GM18873 (cell line): Measurements from ENCODE around the gene ABCA6.

ENCODE experiments used
- ATAC-seq: cut with Tn5 transposase; IDR thresholded peaks from one replicate; pipeline ENCODE4 v1.9.1; 2021; ENCODE audit warnings: mild to moderate bottlenecking, moderate library complexity, moderate number of reproducible peaks; ENCODE audit not compliant: unreplicated experiment, low FRiP score

ABCA6 gene

DNA sequence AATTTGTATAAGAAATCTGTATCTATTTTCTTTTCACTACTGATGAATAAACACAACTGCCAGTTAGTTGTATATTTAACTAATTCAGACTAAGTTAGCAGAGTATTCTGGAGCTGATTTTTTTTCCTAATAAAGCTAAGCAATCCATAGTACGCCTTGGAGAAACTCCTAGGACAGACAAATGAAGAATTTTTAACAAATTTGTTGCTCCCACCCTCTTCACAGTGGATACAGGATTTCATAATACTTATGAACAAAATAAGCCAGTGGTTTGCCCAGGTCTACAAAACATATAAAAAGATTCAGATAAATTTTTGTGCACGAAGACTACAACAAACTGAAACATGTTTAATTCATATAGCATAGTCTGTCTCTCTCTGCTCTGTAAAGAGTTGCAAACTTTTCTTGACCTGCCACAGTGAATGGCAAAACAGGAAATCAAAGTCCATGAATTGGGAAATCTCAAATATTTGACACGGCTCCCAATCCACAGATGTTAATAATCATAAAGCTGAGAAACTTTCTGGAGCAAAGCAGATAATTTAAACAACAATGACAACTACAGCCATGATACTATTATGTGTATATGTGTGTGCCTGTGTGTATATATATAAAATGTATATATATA lies 594 bp upstream of the ABCA6 start:
- no peak for ATAC-seq

DNA sequence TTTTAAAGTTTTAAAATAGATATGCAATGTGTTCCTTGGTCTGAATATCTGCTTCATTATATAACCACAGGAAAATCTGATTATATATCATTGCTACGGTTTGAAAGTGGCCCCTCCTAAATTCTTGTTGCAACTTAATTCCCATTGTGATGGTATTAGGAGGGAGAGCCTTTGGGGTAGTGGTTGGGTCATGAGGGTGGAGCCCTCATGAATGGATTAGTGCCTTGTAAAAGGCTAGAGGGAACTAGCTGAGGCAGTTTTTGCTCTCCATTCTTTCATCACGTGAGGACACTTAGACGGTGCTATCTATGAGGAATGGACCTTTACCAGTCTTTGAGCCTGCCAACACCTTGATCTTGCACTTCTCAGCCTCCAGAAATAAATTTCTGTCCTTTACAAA lies 7.6 kb downstream of the ABCA6 start:
- no peak for ATAC-seq

DNA sequence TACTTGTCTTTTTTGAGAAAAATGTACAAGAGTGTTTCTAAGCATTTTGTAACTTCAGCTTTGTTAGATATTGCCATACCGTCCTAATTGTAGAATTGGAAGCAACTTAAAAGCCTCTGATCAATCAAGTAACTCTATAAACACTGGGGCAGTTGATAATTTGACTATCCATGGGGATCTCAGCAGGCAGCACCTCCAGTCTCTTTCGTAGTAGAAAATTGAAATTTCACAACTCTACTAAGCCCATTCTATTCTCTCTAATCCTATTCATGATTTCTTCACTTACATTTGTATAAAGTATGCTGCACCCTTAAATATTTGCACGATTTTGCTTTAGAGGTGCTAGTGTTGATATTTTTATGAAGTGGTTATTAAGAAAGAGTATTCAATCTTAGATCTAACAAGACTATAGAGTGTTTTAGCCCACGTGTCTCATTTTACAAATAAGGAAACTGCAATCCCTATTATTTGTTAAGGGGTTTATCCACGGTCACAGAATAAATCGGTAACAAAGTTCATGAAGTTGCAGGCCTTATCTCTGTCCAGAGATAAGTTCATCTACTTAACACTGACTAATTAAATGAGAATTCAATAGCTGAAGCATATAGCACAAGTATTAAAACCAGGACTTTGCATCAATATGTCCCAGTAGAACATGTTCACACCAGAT lies 10.9 kb downstream of the ABCA6 start:
- no peak for ATAC-seq

DNA sequence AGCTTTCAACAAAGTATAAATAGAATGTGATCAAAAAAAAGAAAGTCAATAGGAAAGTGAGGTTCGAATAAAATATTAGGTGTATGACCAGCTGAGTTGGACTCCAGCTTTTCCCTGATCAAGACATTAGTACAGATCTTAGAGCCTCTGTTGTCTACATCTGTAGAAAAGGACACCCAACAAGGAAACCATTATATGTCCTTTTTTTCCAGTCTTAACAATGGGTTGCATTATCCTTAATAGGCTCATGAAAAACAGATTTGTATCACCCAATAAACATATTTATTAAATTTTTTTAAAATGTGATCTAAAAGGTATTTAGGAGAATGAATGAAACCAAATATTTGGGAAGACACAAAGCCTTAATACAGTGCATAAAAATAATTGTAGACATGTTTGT lies 18.1 kb downstream of the ABCA6 start:
- ATAC-seq = no peak

DNA sequence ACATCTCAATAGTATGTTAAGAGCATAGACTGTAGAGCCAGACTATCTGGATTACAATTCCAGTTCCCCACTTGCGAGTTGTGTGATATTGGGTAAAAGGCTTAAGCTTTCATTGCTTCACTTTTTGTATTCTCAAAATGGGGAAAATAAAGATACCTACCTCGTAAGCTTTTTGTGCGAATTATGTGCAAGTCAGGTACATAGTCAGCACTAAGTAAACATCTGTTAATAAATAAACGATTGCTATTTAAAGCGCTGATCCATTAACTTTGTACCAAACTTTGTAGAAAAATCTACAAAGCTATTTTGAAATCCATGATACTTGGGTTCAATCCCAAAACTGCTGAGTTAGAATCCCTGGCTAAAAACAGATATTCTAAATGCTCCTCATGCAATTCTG lies 19.6 kb downstream of the ABCA6 start:
- no peak for ATAC-seq

DNA sequence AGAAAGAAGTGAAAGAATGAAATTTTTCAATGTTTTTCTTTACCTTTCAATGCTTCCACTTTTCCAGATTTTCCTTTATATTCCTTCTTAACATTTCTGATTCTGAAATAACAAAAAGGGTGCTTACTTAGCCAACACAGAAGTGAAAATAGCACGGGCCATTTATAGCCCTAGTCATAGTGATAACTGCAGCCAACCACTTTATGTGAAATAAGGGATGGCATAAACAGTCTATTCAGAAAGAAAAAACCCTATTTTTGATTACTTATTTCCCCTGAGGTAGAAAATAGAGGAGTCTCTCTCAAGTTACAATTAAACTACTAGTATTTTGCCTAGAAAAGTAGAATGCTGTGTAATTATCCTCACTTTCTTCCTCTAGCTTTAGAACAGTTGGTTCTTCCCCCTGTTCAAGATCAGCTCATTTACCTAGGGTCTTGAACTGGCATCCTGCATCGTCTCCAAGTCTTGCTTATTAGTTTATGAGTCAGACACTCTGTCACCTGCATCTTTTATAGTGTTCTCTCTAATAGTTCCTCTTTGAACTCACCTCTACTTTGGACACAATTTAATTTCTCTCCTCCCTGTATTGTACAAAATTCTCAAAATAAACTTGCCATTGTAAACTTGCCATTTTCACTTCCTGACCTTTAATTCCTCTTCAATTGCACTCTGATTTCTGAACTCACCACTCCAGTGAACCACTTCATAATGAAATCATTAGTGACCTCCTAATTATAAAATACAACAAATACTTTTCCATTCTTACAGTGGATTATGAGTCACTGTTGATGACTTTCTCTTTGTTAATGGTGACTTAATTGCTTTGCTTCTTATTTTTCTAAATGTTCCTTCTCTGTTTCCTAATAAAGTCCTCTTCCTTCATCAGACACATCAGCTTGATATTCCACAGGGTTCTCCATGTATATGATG lies 23.6 kb downstream of the ABCA6 start:
- ATAC-seq = peak; percentile 42

DNA sequence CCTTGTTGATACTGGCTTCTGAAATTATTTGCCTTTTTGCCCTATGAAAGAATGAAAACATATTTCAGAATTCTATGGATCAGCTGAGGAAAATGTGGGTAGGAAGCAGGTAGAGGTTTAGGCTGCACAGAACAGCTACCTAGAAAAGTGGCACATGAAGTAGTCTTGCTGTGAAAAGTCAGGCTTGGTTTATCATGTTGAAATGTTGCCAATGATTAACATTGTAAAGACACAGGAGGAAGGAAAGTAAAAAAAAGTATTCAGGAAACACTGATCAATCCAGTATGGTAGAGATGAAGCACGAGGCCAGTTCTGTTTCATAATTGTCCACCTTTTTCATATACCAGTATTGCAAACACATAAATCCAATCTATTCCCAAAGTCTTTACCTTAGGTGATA lies 29.9 kb downstream of the ABCA6 start:
- ATAC-seq = no peak

DNA sequence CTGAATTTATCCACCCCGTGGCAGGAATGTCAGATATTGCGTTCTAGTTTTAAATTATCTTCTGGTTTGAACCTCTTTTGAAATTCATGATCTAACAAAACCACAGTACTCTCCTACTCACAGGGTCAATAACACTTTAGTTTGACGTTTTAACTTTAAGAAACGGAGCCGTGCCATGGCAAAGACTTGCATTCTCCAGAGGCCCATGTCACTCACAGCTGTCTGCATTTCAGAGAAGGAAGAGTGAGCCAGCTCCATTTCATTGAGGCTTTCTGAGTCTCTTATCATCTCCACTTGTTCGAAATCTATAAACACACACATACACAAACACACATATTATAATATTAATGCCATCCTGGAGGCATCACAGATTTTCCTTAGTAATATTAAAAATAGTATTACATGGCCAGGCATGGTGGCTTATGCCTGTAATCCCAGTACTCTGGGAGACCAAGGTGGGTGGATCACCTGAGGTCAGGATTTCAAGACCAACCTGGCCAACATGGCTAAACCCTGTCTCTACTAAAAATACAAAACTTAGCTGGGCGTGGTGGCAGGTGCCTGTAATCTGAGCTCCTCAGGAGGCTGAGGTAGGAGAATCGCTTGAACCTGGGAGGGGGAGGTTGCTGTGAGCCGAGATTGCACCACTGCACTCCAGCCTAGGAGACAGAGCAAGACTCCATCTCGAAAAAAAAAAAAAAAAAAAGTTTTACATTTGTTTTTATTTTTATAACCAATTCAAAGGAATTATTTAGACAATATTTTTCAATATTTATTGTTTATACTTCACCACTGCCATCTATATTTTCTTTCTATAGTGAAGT lies 35.6 kb downstream of the ABCA6 start:
- no peak for ATAC-seq

DNA sequence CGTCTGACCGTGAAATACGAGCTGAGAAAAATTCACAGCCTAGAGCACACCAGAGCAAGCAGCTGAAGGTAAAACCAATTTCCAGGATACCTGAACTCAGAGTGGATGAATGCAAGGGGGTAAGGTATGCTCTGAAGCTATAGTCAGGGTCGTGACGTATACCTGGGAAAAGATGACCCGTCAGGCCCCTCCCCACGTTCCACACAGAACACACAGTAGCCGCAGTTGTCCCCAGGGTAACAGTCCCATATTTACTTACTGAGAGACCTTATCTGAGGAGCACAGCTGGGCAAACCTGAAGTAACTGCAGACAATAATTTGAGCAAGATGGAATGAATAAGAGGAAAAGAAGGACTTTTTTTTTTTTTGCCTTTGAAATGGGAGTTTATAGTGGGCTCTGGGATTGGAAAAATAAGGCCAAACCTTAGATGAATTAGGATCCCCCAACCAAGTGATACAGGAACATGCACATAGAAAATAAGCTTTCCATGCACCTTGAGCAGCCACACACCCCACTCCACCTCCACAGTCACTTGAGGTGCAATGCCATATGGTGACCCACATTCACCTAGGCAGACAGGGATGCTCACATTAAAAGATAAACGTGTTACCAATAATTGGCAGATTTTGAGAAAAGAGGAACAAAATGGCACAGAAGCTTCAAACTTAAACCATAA lies 38.0 kb downstream of the ABCA6 start:
- no peak for ATAC-seq

DNA sequence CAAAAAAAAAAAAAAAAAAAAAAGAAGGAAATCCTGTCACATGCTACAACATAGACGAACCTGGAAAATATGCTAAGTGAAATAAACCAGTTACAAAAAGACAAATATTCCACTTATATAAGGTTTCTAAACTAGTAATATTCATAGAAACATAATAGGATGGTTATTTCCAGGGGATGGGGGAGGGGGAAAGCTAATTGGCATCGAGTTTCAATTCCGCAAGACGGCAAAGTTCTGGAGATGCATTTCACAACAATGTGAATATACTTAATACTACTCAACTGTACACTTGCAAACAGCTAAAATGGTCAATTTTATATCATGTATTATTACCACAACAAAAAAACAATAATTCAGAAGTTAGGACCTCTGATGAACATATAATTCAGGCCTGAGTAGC lies 43.1 kb downstream of the ABCA6 start:
- no peak for ATAC-seq

DNA sequence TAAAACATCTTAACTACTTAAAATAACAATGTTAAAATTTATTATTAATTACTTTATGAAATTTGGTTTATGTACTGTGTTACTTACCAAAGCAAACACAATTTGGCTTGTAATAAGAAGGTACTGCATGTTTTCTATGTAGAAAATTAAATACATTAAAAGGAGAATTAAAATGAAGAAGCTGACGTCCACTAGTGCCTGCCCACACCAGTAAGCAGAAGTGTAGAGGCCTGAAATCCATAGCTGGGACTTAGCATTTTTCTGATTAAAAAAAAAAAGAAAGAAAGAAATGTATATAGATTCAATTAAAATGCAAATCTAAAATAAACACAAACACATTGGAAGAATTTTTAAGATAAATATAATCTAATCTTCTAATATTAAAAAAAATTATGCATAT lies 45.2 kb downstream of the ABCA6 start:
- no peak for ATAC-seq

DNA sequence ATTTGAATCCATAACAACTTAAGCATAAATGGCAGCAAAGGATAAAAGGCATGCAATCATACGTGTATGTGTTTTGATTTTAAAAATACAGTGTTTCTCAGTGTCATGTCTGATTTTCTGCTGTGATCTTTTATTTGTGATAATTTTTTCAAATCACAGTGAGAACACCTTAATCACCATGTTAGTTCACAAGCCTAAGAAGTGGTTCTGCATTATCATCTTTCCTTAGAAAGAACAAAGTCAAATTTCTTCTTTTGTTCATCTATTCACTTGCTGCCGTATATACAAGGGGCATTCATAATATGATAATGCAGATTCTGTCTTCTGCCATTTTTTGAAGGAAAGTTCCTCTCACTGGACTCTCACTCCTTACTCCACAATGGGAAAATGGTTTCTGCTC lies 47.7 kb downstream of the ABCA6 start:
- ATAC-seq = no peak

DNA sequence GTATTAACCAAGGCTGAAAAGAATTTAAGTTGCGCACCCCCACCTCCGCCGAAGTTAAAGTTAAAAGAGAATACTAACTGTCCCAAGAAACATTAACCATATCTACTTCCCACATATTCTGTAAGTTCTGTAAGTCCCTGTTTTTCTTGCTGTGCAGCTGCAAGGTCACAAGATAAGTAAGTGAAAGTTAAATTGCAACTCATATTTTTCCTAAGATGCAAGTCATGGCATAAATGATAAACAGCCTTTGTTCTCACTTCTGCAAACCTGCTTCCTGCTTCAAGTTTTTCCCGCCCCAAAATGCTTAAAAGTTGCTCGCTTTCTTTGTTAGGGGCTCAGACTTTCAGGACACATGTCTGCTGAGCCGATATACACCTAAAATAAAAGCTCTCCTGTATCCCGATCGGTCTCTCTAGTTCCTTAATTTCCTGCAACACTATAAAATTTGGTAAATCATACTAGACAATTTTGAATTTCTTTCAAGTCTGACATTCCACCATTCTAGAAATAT lies 48.4 kb downstream of the ABCA6 start:
- no peak for ATAC-seq

DNA sequence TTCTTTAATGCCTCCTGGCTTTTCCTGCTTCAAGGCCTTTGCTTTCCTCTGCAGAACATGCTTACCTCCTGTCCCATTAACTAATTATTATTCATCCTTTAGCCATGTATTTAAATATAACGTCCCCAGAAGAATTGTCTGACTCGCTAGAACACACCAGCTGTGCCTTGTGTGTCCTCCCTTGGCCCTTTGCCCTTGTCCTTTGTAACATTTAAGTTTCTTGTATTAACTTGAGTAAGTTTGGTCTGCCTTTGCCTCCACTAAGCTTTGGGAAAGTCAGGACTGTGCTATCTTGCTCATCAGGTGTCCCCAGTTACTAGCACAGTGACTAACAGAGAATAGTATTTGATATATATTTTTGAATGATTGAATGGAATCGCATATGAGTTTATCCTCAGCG lies 51.3 kb downstream of the ABCA6 start:
- ATAC-seq = no peak

DNA sequence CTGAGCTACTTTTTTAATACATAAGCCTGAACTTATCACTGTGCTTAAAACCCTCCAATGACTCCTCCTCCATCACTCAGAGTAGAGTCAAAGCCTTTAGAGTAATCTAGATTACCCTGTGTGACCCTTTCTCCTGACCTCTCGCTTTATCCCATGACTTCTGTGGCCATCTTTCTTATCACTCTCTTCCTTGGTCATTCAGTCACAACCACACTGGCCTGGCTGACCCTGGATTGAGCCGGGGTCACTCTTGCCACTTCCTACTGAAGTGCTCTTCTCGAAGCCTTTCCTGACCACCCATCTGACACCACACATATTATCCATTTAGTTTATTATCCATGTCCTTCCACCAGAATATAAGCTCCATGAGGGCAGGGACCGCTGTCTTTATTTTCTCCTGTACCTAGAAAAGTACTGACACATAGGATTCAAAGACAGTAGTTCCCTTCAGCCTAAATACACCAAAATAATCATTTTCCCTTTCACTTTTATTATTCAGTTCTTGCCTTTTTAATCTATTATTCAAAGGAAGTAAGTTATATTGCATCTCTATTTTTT lies 53.0 kb downstream of the ABCA6 start:
- ATAC-seq = no peak

DNA sequence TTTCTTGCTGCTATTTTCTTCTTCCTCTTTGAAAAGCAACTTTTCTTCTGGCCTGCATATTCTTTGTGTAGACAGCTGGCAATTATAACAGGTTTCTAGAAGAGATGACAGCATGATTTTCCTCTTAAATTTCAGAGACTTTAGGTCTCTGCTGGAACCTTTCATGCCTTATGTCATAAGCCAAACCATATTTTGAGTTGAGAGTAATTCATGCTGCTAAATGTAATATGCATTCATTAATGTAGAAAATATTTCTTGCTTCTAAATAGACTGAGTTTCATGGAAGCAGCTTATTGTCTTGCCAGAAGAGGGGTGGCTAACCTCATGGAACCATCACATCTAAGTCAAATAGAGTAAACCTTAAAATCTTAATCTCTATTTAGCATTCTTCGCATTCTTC lies 55.1 kb downstream of the ABCA6 start:
- ATAC-seq = no peak

DNA sequence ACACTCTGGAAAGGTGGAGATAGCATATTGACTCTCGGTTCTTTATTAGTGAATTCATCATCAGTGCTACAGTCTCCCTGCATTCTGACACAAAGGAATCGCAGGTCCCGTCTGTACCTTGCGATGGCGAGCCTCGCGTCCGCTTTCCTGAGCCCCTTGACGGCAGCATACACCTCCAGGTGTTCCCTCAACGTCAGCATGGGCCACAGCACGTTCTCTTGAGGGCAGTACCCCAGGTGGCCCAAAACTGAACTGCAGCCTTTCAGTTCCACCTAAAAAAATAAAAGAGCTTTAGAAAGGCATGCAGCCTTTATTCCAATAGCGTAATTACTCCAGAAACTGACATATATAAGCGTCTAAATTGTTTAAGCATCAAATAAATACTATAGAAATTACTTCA lies 56.8 kb downstream of the ABCA6 start:
- no peak for ATAC-seq

DNA sequence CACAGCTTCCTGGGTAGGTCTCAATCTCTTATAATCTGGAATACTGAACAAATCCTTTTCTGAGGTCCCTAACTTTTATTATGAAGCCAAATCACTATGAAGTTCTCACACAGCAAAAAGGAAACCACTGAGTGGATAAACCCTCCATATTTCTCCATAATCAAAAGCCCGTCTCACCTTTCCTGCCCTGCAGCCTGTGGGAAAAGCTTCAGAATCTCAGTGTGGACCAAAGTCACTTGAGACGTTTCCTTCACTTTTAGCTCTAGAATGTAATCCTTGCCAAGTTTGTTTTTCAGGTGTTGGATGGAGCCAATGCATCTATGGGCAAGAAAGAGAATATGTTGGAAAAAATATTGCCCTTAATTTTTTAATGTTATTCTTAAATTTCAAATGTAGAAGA lies 59.0 kb downstream of the ABCA6 start:
- ATAC-seq = no peak

DNA sequence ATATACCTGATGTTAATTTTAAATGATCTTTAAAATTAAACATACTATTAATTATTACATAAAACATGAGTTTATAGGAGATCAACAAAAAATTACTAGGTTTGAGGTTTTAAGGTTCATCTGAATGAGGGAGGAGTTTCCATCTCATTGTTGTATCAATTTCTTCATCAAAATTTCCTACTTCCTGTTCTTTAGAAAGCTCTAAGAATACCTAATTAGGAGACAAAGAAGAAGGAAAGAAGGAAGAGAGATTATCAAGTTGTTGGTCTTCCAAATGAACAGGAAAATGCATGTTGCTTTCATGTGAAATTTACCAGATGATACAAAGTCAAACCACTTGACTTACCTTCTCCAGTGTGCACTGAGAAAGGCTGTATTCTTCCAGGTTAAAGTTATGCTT lies 62.8 kb downstream of the ABCA6 start:
- ATAC-seq = no peak

DNA sequence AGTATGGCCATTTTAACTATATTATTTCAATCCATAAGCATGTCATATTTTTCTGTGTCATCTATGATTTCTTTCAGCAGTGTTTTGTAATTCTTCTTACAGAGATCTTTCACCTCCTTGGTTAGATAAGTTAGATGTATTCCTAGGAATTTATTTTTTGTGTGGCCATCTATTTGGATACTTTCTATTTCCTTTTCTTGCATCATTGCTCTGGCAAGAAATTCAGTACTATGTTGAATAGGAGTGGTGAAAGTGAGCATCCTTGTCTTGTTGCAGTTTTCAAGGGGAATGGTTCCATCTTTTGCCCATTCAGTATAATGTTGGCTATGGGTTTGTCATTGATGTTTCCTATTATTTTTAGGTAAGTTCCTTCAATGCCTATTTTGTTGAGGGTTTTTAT lies 65.9 kb downstream of the ABCA6 start:
- no peak for ATAC-seq
